HEK293 (cell line): ENCODE data around the gene NENF.

ENCODE experiments used
- CTCF ChIA-PET: fragments of 350-600 bp; formaldehyde crosslinking; extraction: SDS; loops from one replicate; lab custom pipeline; 2021; ENCODE audit warnings: antibody characterized with exemption; lab: Yijun Ruan, JAX
- POLR2A ChIA-PET: fragments of 300-600 bp; formaldehyde crosslinking; extraction: SDS; loops from one replicate; lab custom pipeline; 2020; ENCODE audit warnings: antibody characterized with exemption, inconsistent platforms; lab: Yijun Ruan, JAX
- H3K27ac ChIP-seq: fragments of 200-500 bp; sonication (Bioruptor generic); 2 replicates; pipeline ENCODE4 v1.5.1; 2014; ENCODE audit warnings: low read depth, low read length, control low read depth, inconsistent platforms; ENCODE audit errors: extremely low read depth
- H3K36me3 ChIP-seq, 2 experiments: fragments of 200-500 bp in 1 of 2; sonication (Bioruptor generic) in 1 of 2; 1 replicate in 1 of 2; 2 replicates in 1 of 2; pipeline ENCODE4 v1.5.1; 2014 to 2017; ENCODE audit warnings: inconsistent platforms in 2 of 2, low read length in 2 of 2; ENCODE audit not compliant: control insufficient read depth in 2 of 2, insufficient read depth in 1 of 2
- H3K4me1 ChIP-seq: fragments of 200-500 bp; sonication (Bioruptor generic); 2 replicates; pipeline ENCODE4 v1.5.1; 2014; ENCODE audit warnings: mild to moderate bottlenecking, low read length, inconsistent platforms; ENCODE audit not compliant: control insufficient read depth, insufficient read depth
- H3K4me3 ChIP-seq: 2 replicates; pipeline ENCODE4 v1.5.1; 2011; ENCODE audit warnings: low read depth, mild to moderate bottlenecking, control low read depth, low read length, moderate library complexity
- H3K9me3 ChIP-seq: fragments of 200-500 bp; sonication (Bioruptor generic); 2 replicates; pipeline ENCODE4 v1.5.1; 2014; ENCODE audit warnings: low read depth, low read length, inconsistent platforms; ENCODE audit not compliant: control insufficient read depth, insufficient read depth
- BCL11A ChIP-seq: fragments of 450-650 bp; formaldehyde crosslinking; IDR thresholded peaks from 2 replicates; pipeline ENCODE4 v1.5.1; 2016; ENCODE audit warnings: low read depth, missing biosample characterization, missing genetic modification characterization
- ELK4 ChIP-seq: IDR thresholded peaks from 2 replicates; pipeline ENCODE4 v1.6.1; 2011; ENCODE audit warnings: mild to moderate bottlenecking, low read depth, low read length, borderline replicate concordance
- KLF7 ChIP-seq: fragments of 450-650 bp; formaldehyde crosslinking; IDR thresholded peaks from 2 replicates; pipeline ENCODE4 v1.5.1; 2016; ENCODE audit warnings: missing biosample characterization, missing genetic modification characterization, borderline replicate concordance
- MEIS1 ChIP-seq: sonication (generic); formaldehyde crosslinking; IDR thresholded peaks from 2 replicates; pipeline ENCODE4 v1.8.1; 2022; ENCODE audit warnings: missing genetic modification reagents, mild to moderate bottlenecking, borderline replicate concordance
- SETDB1 ChIP-seq: IDR thresholded peaks from one replicate; pipeline ENCODE4 v1.6.1; 2017; ENCODE audit warnings: mild to moderate bottlenecking, low read length, moderate library complexity, mixed read lengths; ENCODE audit not compliant: insufficient read length
- SP7 ChIP-seq: fragments of 450-650 bp; formaldehyde crosslinking; IDR thresholded peaks from 2 replicates; pipeline ENCODE4 v1.5.1; 2016; ENCODE audit warnings: missing biosample characterization, missing genetic modification characterization
- YY2 ChIP-seq: fragments of 450-650 bp; formaldehyde crosslinking; IDR thresholded peaks from 2 replicates; pipeline ENCODE4 v1.5.1; 2016; ENCODE audit warnings: missing biosample characterization, missing genetic modification characterization
- ZFP41 ChIP-seq: fragments of 450-650 bp; formaldehyde crosslinking; IDR thresholded peaks from 2 replicates; pipeline ENCODE4 v1.5.1; 2016; ENCODE audit warnings: missing biosample characterization, missing genetic modification characterization, borderline replicate concordance
- ZNF112 ChIP-seq: fragments of 450-650 bp; formaldehyde crosslinking; IDR thresholded peaks from 2 replicates; pipeline ENCODE4 v1.5.0; 2017; ENCODE audit warnings: missing biosample characterization, missing genetic modification characterization
- ZNF114 ChIP-seq: fragments of 450-650 bp; formaldehyde crosslinking; IDR thresholded peaks from 2 replicates; pipeline ENCODE4 v1.5.0; 2017; ENCODE audit warnings: missing biosample characterization, missing genetic modification characterization
- ZNF18 ChIP-seq: fragments of 450-650 bp; formaldehyde crosslinking; IDR thresholded peaks from 2 replicates; pipeline ENCODE4 v1.5.1; 2016; ENCODE audit warnings: missing biosample characterization, missing genetic modification characterization
- ZNF335 ChIP-seq: fragments of 450-650 bp; formaldehyde crosslinking; conservative IDR thresholded peaks from 2 replicates; pipeline ENCODE4 v1.5.1; 2016; ENCODE audit warnings: missing biosample characterization, missing genetic modification characterization
- ZNF350 ChIP-seq: fragments of 450-650 bp; formaldehyde crosslinking; IDR thresholded peaks from 2 replicates; pipeline ENCODE4 v1.5.0; 2017; ENCODE audit warnings: missing biosample characterization, mild to moderate bottlenecking, missing genetic modification characterization
- ZNF362 ChIP-seq: fragments of 450-650 bp; formaldehyde crosslinking; IDR thresholded peaks from 2 replicates; pipeline ENCODE4 v1.5.1; 2016; ENCODE audit warnings: missing biosample characterization, missing genetic modification characterization
- ZNF416 ChIP-seq: fragments of 450-650 bp; formaldehyde crosslinking; IDR thresholded peaks from 2 replicates; pipeline ENCODE4 v1.5.1; 2016; ENCODE audit warnings: missing biosample characterization, missing genetic modification characterization
- ZNF488 ChIP-seq: fragments of 450-650 bp; formaldehyde crosslinking; IDR thresholded peaks from 2 replicates; pipeline ENCODE4 v1.5.1; 2016; ENCODE audit warnings: missing biosample characterization, missing genetic modification characterization
- ZNF529 ChIP-seq: fragments of 450-650 bp; formaldehyde crosslinking; IDR thresholded peaks from 2 replicates; pipeline ENCODE4 v1.5.1; 2017; ENCODE audit warnings: missing genetic modification characterization, missing biosample characterization; ENCODE audit not compliant: insufficient replicate concordance
- ZNF530 ChIP-seq: fragments of 450-650 bp; formaldehyde crosslinking; IDR thresholded peaks from 2 replicates; pipeline ENCODE4 v1.5.1; 2016; ENCODE audit warnings: low read depth, missing biosample characterization, missing genetic modification characterization
- ZNF548 ChIP-seq: fragments of 450-650 bp; formaldehyde crosslinking; IDR thresholded peaks from 2 replicates; pipeline ENCODE4 v1.5.1; 2016; ENCODE audit warnings: missing biosample characterization, missing genetic modification characterization
- ZNF558 ChIP-seq: fragments of 450-650 bp; formaldehyde crosslinking; IDR thresholded peaks from 2 replicates; pipeline ENCODE4 v1.5.1; 2016; ENCODE audit warnings: missing biosample characterization, missing genetic modification characterization
- ZNF560 ChIP-seq: fragments of 450-650 bp; formaldehyde crosslinking; IDR thresholded peaks from 2 replicates; pipeline ENCODE4 v1.5.1; 2017; ENCODE audit warnings: missing biosample characterization, missing genetic modification characterization, borderline replicate concordance
- ZNF792 ChIP-seq: fragments of 450-650 bp; formaldehyde crosslinking; IDR thresholded peaks from 2 replicates; pipeline ENCODE4 v1.5.1; 2016; ENCODE audit warnings: missing biosample characterization, missing genetic modification characterization
- ZNF843 ChIP-seq: fragments of 450-650 bp; formaldehyde crosslinking; IDR thresholded peaks from 2 replicates; pipeline ENCODE4 v1.5.1; 2016; ENCODE audit warnings: missing biosample characterization, missing genetic modification characterization
- TF ChIP-seq, protein P1 (sequence below): fragments of 450-650 bp; formaldehyde crosslinking; IDR thresholded peaks from 2 replicates; pipeline ENCODE4 v1.5.1; 2017; ENCODE audit warnings: missing biosample characterization, missing genetic modification characterization

The NENF gene

GRCh38 chr1:212396638-212397037 is 36.1 kb upstream of the NENF start:
- Histone ChIP-seq H3K4me3 (no peak overlapping the region), H3K36me3 (peaks cover 0 to 16% of the 10 kb centered on the region in 2 experiments; a peak in 2 of 3 replicates), H3K4me1 (no peaks in the 10 kb centered on the region), H3K27ac (no peak overlapping the region), H3K9me3 (no peaks in the 10 kb centered on the region)
- ChIA-PET POLR2A (no interaction called here), CTCF (interaction anchor here (1.5 kb wide), 1 partner anchor 59 kb away, joined by 4 read pairs; no protein-coding TSS in a partner anchor)
- TF ChIP-seq ZNF529 (tag by site-specific recombination) (peak; percentile 24), SETDB1 (peak; percentile 77), ZNF416 (tag by site-specific recombination) (no peak), ZNF843 (no peak), ZNF560 (tag by site-specific recombination) (no peak), ZNF362 (tag by site-specific recombination) (0 out of 2 replicates have a peak, but pooled peaks have one; percentile 20), ZNF558 (tag by site-specific recombination) (peak; percentile 61; the same call in 1 of the 2 replicates), SP7 (tag by site-specific recombination) (no peak)
- TF ChIP-seq, protein P1, sequence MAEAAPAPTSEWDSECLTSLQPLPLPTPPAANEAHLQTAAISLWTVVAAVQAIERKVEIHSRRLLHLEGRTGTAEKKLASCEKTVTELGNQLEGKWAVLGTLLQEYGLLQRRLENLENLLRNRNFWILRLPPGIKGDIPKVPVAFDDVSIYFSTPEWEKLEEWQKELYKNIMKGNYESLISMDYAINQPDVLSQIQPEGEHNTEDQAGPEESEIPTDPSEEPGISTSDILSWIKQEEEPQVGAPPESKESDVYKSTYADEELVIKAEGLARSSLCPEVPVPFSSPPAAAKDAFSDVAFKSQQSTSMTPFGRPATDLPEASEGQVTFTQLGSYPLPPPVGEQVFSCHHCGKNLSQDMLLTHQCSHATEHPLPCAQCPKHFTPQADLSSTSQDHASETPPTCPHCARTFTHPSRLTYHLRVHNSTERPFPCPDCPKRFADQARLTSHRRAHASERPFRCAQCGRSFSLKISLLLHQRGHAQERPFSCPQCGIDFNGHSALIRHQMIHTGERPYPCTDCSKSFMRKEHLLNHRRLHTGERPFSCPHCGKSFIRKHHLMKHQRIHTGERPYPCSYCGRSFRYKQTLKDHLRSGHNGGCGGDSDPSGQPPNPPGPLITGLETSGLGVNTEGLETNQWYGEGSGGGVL (tag by site-specific recombination) = no peak

GRCh38 chr1:212397171-212397570 is 35.5 kb upstream of the NENF start:
- ChIA-PET POLR2A (no interaction called here), CTCF (interaction anchor here (1.5 kb wide), 1 partner anchor 59 kb away, joined by 4 read pairs; no protein-coding TSS in a partner anchor)
- Histone ChIP-seq H3K4me3 (no peak overlapping the region), H3K9me3 (no peaks in the 10 kb centered on the region), H3K36me3 (peaks cover 0 to 20% of the 10 kb centered on the region in 2 experiments; a peak in 2 of 3 replicates), H3K4me1 (no peaks in the 10 kb centered on the region), H3K27ac (no peak overlapping the region)
- TF ChIP-seq ZNF548 (tag by site-specific recombination) (no peak), ZNF112 (tag by site-specific recombination) (no peak), YY2 (tag by site-specific recombination) (no peak), ZNF350 (no peak), ZNF335 (tag by site-specific recombination) (no peak), BCL11A (tag by site-specific recombination) (no peak), MEIS1 (CRISPR knock-in tag) (no peak), ZNF488 (tag by site-specific recombination) (no peak)

- Histone ChIP-seq H3K4me1 (no peaks in the 10 kb centered on the region), H3K4me3 (no peak overlapping the region), H3K36me3 (peaks cover 7 to 34% of the 10 kb centered on the region in 2 experiments; a peak in 2 of 3 replicates), H3K27ac (no peak overlapping the region), H3K9me3 (no peaks in the 10 kb centered on the region)
- ChIA-PET CTCF (no interaction called here), POLR2A (no interaction called here)
- TF ChIP-seq ZNF530 (tag by site-specific recombination) = no peak
- no peak for TF ChIP-seq ZNF350
- TF ChIP-seq ZNF792 = no peak
- no peak for TF ChIP-seq KLF7 (tag by site-specific recombination)
- TF ChIP-seq ZFP41 (tag by site-specific recombination) = no peak
- no peak for TF ChIP-seq ZNF114
- TF ChIP-seq ZNF18 = no peak
- TF ChIP-seq ZNF488 (tag by site-specific recombination) = no peak
- TF ChIP-seq ELK4 = no peak
Measured at GRCh38 chr1:212401042-212401441, 31.7 kb upstream of the NENF start.
